ENCODE data around the gene RANBP1.

DNA sequence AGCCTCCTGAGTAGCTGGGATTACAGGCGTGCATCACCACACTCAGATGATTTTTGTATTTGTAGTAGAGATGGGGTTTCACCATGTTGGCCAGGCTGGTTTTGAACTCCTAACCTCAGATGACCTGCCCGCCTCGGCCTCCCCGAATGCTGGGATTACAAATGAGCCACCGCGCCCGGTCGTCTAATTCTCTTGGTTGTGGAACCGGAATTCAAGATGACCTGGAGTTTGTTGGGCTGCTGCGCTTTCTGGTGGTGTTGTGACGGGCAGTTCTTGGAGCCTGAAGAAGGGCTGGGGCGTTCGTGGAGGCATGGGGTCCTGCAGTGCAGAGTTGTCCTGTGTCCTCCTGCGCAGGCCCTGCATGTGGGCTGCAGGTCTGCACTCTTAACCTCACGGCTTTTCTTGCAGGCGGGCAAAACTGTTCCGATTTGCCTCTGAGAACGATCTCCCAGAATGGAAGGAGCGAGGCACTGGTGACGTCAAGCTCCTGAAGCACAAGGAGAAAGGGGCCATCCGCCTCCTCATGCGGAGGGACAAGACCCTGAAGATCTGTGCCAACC is 6.0 kb downstream of the RANBP1 start:
- TF ChIP-seq POLR2A (IDR thresholded peaks at IDR 0.05), result no peak
- no peak for TF ChIP-seq EP300 (IDR thresholded peaks at IDR 0.05; ENCODE audit: low read depth)
- no peak for TF ChIP-seq POLR2AphosphoS5 (IDR thresholded peaks at IDR 0.05)
- TF ChIP-seq, protein P1, sequence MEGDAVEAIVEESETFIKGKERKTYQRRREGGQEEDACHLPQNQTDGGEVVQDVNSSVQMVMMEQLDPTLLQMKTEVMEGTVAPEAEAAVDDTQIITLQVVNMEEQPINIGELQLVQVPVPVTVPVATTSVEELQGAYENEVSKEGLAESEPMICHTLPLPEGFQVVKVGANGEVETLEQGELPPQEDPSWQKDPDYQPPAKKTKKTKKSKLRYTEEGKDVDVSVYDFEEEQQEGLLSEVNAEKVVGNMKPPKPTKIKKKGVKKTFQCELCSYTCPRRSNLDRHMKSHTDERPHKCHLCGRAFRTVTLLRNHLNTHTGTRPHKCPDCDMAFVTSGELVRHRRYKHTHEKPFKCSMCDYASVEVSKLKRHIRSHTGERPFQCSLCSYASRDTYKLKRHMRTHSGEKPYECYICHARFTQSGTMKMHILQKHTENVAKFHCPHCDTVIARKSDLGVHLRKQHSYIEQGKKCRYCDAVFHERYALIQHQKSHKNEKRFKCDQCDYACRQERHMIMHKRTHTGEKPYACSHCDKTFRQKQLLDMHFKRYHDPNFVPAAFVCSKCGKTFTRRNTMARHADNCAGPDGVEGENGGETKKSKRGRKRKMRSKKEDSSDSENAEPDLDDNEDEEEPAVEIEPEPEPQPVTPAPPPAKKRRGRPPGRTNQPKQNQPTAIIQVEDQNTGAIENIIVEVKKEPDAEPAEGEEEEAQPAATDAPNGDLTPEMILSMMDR (IDR thresholded peaks at IDR 0.05), result no peak

Measured in transverse colon (tissue), 4 donors.